Uterus (tissue), 4 donors: Measurements from ENCODE around the gene S1PR1. TPM values are rescaled to one million over a fixed set of nuclear protein-coding genes. Genes with fewer than 3 reads are reported as not detected.
"Not testable (repeated sequence)": the region's sequence is repeated elsewhere in the genome, so short reads cannot be mapped to it uniquely, and the experiment has no call there.

ENCODE experiments used
- DNase-seq, 2 donors: peaks; one replicate each; pipeline ENCODE4 v3.0.0-alpha.2; 2019 to 2020
- H3K27ac ChIP-seq, 2 donors: fragments of 200-600 bp; sonication (generic); 1 replicate in 1 of 2; 2 replicates in 1 of 2; pipeline ENCODE4 v1.5.1; 2016 to 2018
- H3K27me3 ChIP-seq, 2 donors: fragments of 200-600 bp; sonication (generic); one replicate each; pipeline ENCODE4 v1.5.1; 2018 to 2019; ENCODE audit warnings: control low read depth in 1 of 2
- H3K36me3 ChIP-seq, 2 donors: fragments of 200-600 bp; sonication (generic); one replicate each; pipeline ENCODE4 v1.5.1; 2019; ENCODE audit warnings: control low read depth in 1 of 2
- H3K4me1 ChIP-seq, 2 donors: fragments of 200-600 bp; sonication (generic); one replicate each; pipeline ENCODE4 v1.5.1; 2018 to 2019; ENCODE audit warnings: control low read depth in 1 of 2
- H3K4me3 ChIP-seq, 2 donors: fragments of 200-600 bp; sonication (generic); 1 replicate in 1 of 2; 2 replicates in 1 of 2; pipeline ENCODE4 v1.5.1; 2018 to 2019; ENCODE audit warnings: mild to moderate bottlenecking in 1 of 2
- H3K9me3 ChIP-seq, 2 donors: fragments of 200-600 bp; sonication (generic); one replicate each; pipeline ENCODE4 v1.5.1; 2019; ENCODE audit warnings: control low read depth in 1 of 2
- POLR2A ChIP-seq, 2 donors: fragments of 450-650 bp; IDR thresholded peaks; one replicate each; pipeline ENCODE4 v1.6.1; 2016; ENCODE audit warnings: antibody characterized with exemption in 2 of 2, mild to moderate bottlenecking in 1 of 2, moderate library complexity in 1 of 2
- intact Hi-C: fragments of 100-400 bp; cut with DNase I; formaldehyde crosslinking; loops from one replicate; pipeline ENCODE4 v1.15.1; 2023; ENCODE audit warnings: low total_unique reads
- total RNA-seq, 4 donors: library from RNA; depleted of rRNA in 3 of 4; stranded (reverse); fragments of >200 nt in 3 of 4; gene quantifications; one replicate each; pipeline versions ENCODE4 v1.1.0 to v1.2.4, GENCODE V29; 2014 to 2023
- TF ChIP-seq, protein P1 (sequence below), 4 experiments: fragments of 200-600 bp in 2 of 4; fragments of 450-650 bp in 2 of 4; sonication (generic) in 2 of 4; IDR thresholded peaks; one replicate each; pipeline ENCODE4 v1.5.1; 2016 to 2019; ENCODE audit warnings: antibody characterized with exemption in 4 of 4, mild to moderate bottlenecking in 2 of 4, moderate library complexity in 1 of 4
- donor health status: DM: yes; HTN: yes; CAD: no.

Gene S1PR1
- total RNA-seq, 4 donors from 2014 or later, result 25.6 to 97.9 (median 64.2) TPM

DNA sequence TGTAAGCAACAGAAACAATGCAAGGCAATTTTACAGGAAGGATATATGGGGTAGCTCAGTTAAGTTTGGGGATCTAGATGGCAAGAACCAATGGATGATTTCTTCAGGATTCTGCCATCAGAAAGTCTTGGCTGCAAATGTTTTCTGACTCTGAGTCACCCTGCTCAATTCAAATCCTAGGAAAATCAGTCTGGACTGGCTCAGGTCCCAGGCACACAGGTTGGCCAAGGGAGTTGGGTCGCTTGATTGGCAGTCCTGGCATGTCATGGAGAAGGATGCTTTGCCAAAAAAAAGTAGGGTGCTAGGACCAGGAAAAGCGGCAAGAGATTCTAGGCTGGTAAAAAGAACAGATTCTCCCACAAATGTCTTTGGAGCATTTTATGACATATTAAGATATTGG is 28.9 kb upstream of the S1PR1 start:
- no peak overlapping the region for H3K27ac ChIP-seq
- H3K4me3 ChIP-seq, result no peak overlapping the region
- DNase-seq, result no peak
- TF ChIP-seq, protein P1, sequence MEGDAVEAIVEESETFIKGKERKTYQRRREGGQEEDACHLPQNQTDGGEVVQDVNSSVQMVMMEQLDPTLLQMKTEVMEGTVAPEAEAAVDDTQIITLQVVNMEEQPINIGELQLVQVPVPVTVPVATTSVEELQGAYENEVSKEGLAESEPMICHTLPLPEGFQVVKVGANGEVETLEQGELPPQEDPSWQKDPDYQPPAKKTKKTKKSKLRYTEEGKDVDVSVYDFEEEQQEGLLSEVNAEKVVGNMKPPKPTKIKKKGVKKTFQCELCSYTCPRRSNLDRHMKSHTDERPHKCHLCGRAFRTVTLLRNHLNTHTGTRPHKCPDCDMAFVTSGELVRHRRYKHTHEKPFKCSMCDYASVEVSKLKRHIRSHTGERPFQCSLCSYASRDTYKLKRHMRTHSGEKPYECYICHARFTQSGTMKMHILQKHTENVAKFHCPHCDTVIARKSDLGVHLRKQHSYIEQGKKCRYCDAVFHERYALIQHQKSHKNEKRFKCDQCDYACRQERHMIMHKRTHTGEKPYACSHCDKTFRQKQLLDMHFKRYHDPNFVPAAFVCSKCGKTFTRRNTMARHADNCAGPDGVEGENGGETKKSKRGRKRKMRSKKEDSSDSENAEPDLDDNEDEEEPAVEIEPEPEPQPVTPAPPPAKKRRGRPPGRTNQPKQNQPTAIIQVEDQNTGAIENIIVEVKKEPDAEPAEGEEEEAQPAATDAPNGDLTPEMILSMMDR (IDR thresholded peaks at IDR 0.05), result no peak
- TF ChIP-seq POLR2A (IDR thresholded peaks at IDR 0.05), result no peak
- no peaks in the 10 kb centered on the region for H3K36me3 ChIP-seq
- intact Hi-C loops, result no loop called here
- no peaks in the 10 kb centered on the region for H3K9me3 ChIP-seq
- no peaks in the 10 kb centered on the region for H3K27me3 ChIP-seq
- no peaks in the 10 kb centered on the region for H3K4me1 ChIP-seq

DNA sequence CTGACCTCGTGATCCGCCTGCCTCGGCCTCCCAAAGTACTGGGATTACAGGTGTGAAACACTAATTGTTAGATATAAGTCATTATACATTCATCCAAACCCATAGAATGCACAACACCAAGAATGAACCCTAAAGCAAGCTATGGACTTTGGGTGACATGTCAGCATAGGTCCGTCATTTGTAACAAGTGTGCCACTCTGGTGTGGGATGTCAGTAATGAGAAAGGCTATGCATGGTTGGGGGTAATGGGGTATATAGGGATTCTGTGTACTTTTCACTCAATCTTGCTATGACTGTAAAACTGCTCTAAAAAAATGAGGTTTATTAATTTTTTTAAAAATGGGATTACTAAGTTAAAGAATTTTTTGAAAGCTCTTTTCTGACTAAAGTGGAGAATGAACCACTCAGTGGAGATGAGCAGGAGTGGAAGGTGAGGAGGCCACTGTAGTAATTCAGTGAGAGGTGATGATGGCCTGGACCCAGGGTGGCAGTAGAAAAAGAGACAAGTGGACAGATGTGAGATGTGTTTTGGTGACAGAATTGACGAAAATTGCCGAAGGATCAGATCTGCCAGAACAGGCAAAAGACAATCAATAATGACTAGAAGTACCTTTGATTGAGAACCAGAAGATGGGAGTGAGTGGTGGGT is 21.3 kb upstream of the S1PR1 start:
- Histone ChIP-seq H3K4me3 (no peak overlapping the region), H3K27me3 (no peaks in the 10 kb centered on the region), H3K9me3 (no peaks in the 10 kb centered on the region), H3K4me1 (no peaks in the 10 kb centered on the region), H3K27ac (no peak overlapping the region), H3K36me3 (no peaks in the 10 kb centered on the region)
- no peak for TF ChIP-seq POLR2A (IDR thresholded peaks at IDR 0.05)
- TF ChIP-seq, protein P1 (IDR thresholded peaks at IDR 0.05), result no peak
- DNase-seq, result no peak
- intact Hi-C loops, result no loop called here

DNA sequence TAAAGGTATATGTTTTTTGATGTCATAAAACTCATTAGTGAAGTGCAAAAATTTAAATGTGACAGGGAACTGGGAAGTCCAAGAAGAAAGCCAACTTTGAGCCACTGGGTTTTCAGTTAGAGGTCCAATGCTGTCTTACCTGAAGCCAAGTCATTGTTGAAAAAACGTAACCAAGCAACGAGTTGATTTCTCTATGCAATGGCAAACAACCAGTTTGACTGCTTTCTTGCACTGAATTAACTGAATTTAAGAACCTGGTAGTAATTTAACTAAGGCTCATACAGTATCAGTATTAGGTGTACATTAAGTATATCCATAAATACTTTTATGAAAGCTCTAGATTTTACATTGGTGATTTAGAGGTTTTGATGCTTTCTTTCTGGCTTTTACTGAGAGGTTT is 20.2 kb upstream of the S1PR1 start:
- no peak for DNase-seq
- Histone ChIP-seq H3K9me3 (no peaks in the 10 kb centered on the region), H3K27ac (no peak overlapping the region), H3K36me3 (no peaks in the 10 kb centered on the region), H3K4me1 (no peaks in the 10 kb centered on the region), H3K4me3 (no peak overlapping the region), H3K27me3 (no peaks in the 10 kb centered on the region)
- intact Hi-C loops, result no loop called here
- TF ChIP-seq POLR2A (IDR thresholded peaks at IDR 0.05), result no peak
- TF ChIP-seq, protein P1 (IDR thresholded peaks at IDR 0.05), result no peak

DNA sequence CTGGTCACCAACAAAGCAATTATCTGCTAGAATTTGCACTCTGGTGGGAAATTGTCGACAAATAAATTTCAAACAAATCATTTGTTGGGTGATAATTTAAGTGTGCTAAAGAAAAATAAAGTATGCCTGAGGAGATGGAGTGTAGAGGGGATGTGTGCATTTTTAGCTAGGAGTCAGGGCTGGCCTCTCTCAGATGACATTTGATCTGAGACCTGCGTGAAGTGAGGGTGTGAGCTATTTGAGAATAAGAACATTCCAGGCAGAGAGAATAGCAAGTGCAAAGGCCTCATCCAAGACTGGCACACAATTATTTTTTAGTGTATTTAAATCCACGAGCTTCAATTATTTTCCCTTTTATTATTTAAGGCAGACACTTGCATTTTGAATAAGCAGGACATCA is 19.7 kb upstream of the S1PR1 start:
- TF ChIP-seq, protein P1 (IDR thresholded peaks at IDR 0.05), result no peak
- no peak for TF ChIP-seq POLR2A (IDR thresholded peaks at IDR 0.05)
- Histone ChIP-seq H3K9me3 (no peaks in the 10 kb centered on the region), H3K4me1 (no peaks in the 10 kb centered on the region), H3K4me3 (no peak overlapping the region), H3K27me3 (no peaks in the 10 kb centered on the region), H3K27ac (no peak overlapping the region), H3K36me3 (no peaks in the 10 kb centered on the region)
- no peak for DNase-seq
- intact Hi-C loops, result no loop called here

DNA sequence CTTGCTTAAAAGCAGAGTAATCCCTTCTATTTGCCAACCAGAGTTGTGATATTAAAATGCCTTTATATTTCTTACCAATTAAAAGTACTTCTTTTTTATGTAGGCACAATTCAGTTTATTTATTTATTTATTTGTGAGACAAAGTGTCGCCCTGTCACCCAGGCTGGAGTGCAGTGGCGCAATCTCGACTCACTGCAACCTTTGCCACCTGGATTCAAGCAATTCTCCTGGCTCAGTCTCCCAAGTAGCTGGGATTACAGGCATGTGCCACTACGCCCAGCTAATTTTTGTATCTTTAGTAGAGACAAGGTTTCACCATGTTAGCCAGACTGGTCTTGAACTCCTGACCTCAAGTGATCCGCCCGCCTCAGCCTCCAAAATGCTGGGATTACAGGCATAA is 17.9 kb upstream of the S1PR1 start:
- H3K36me3 ChIP-seq, DNase-seq, intact Hi-C loops, H3K27ac ChIP-seq, H3K4me3 ChIP-seq, H3K4me1 ChIP-seq, H3K9me3 ChIP-seq, H3K27me3 ChIP-seq: not testable (repeated sequence)
